ENCODE measurements around the gene SPEM3.

The SPEM3 gene

DNA sequence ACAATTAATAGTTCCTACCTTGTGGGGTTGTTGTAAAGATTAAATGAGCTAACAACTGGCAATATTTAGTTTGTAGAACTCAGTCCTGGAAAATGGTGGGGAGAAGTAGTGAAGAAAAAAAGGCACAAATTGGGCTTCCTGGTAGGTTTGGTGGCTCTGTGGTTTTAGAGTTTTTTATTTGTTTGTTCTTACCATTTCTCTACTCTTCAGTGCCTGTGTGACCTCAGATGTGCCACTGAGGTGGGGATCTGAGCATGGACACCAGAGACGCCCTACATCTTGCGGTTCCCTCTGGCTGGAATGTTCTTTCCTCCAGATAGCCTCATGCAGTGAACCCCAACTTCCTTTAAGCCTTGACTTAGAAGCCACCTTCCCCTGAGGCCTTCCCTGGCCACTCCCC lies 43.1 kb downstream of the SPEM3 start:
- TF ChIP-seq, protein P1, sequence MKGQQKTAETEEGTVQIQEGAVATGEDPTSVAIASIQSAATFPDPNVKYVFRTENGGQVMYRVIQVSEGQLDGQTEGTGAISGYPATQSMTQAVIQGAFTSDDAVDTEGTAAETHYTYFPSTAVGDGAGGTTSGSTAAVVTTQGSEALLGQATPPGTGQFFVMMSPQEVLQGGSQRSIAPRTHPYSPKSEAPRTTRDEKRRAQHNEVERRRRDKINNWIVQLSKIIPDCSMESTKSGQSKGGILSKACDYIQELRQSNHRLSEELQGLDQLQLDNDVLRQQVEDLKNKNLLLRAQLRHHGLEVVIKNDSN (IDR thresholded peaks at IDR 0.05), result no peak
- TF ChIP-seq TAF1 (IDR thresholded peaks at IDR 0.05; ENCODE audit: low read depth) (no peak), YY1 (IDR thresholded peaks at IDR 0.05; ENCODE audit: low read depth) (no peak), TCF12 (IDR thresholded peaks at IDR 0.05; ENCODE audit: low read depth) (no peak)
- TF ChIP-seq, protein P2, sequence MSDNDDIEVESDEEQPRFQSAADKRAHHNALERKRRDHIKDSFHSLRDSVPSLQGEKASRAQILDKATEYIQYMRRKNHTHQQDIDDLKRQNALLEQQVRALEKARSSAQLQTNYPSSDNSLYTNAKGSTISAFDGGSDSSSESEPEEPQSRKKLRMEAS (IDR thresholded peaks at IDR 0.05), result no peak

GRCh38 chr17:7474767-7475166 lies 46.1 kb downstream of the SPEM3 start:
- TF ChIP-seq CEBPB (IDR thresholded peaks at IDR 0.05), result peak; percentile 81
- peak; percentile 35; the same call in 1 of the 2 replicates for TF ChIP-seq TEAD4 (IDR thresholded peaks at IDR 0.05)

- TF ChIP-seq, protein P1 (IDR thresholded peaks at IDR 0.05), result no peak
Observed at GRCh38 chr17:7475764-7476422, 47.2 kb downstream of the SPEM3 start.

DNA sequence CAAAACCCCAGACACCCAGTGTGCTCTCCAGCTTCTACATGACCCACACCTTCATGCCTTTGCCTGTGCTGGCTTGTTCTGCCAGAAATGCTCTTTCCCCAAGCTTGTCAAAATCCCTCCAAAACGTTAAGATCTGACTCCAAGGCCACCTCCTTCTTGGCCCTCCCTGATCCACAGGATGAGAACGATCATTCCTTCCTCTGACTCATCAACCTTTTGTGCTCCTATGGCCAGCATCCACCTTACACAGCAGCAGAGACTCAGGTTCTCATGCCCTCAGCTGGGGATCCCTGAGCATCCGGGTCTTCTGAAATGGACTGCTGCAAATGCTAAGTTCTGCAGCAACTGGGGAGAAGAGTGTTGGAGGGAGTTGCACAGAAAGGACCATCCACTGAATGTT lies 47.8 kb downstream of the SPEM3 start:
- TF ChIP-seq NFIC (IDR thresholded peaks at IDR 0.05), result no peak
- TF ChIP-seq EGR1 (IDR thresholded peaks at IDR 0.05), result no peak
- TF ChIP-seq CREB1 (IDR thresholded peaks at IDR 0.05; ENCODE audit: low read depth), result no peak
- TF ChIP-seq, protein P3, sequence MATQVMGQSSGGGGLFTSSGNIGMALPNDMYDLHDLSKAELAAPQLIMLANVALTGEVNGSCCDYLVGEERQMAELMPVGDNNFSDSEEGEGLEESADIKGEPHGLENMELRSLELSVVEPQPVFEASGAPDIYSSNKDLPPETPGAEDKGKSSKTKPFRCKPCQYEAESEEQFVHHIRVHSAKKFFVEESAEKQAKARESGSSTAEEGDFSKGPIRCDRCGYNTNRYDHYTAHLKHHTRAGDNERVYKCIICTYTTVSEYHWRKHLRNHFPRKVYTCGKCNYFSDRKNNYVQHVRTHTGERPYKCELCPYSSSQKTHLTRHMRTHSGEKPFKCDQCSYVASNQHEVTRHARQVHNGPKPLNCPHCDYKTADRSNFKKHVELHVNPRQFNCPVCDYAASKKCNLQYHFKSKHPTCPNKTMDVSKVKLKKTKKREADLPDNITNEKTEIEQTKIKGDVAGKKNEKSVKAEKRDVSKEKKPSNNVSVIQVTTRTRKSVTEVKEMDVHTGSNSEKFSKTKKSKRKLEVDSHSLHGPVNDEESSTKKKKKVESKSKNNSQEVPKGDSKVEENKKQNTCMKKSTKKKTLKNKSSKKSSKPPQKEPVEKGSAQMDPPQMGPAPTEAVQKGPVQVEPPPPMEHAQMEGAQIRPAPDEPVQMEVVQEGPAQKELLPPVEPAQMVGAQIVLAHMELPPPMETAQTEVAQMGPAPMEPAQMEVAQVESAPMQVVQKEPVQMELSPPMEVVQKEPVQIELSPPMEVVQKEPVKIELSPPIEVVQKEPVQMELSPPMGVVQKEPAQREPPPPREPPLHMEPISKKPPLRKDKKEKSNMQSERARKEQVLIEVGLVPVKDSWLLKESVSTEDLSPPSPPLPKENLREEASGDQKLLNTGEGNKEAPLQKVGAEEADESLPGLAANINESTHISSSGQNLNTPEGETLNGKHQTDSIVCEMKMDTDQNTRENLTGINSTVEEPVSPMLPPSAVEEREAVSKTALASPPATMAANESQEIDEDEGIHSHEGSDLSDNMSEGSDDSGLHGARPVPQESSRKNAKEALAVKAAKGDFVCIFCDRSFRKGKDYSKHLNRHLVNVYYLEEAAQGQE (IDR thresholded peaks at IDR 0.05; ENCODE audit: low read depth), result no peak
- TF ChIP-seq CEBPB (IDR thresholded peaks at IDR 0.05), result no peak
- TF ChIP-seq, protein P1 (IDR thresholded peaks at IDR 0.05), result no peak
- no peak for TF ChIP-seq EP300 (IDR thresholded peaks at IDR 0.05; ENCODE audit: borderline replicate concordance)
- TF ChIP-seq, protein P2 (IDR thresholded peaks at IDR 0.05), result no peak
- TF ChIP-seq TEAD4 (IDR thresholded peaks at IDR 0.05), result no peak
- TF ChIP-seq RAD21 (IDR thresholded peaks at IDR 0.05; ENCODE audit: low read depth), result no peak
- TF ChIP-seq FOXM1 (IDR thresholded peaks at IDR 0.05; ENCODE audit: borderline replicate concordance, low read depth), result no peak
- TF ChIP-seq TCF12 (IDR thresholded peaks at IDR 0.05; ENCODE audit: low read depth), result no peak
- no peak for TF ChIP-seq YY1 (IDR thresholded peaks at IDR 0.05; ENCODE audit: low read depth)
- TF ChIP-seq TAF1 (IDR thresholded peaks at IDR 0.05; ENCODE audit: low read depth), result no peak
- TF ChIP-seq ZBTB7A (IDR thresholded peaks at IDR 0.05; ENCODE audit: low read depth), result no peak

DNA sequence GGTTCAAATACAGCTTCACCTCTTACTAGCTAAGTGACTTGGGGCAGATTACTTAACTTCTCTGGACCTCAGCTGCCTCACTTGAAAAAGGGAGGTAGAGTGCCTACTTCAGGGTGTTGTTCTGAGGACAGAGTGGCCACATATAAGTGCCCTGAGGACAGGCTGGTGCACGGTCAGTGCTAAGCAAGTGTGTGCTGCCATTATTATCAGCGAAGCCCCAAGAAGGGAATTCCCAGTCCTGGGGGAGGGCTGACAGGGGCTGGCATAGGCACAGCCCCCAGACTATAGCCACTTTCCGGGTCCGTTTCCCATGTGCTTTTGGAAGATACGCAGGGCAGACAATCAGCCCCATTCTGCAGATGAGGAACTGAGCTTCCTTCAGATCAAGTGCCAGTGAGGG lies 48.3 kb downstream of the SPEM3 start:
- TF ChIP-seq CREB1 (IDR thresholded peaks at IDR 0.05; ENCODE audit: low read depth), result no peak
- TF ChIP-seq, protein P2 (IDR thresholded peaks at IDR 0.05), result no peak
- TF ChIP-seq RAD21 (IDR thresholded peaks at IDR 0.05; ENCODE audit: low read depth), result no peak
- no peak for TF ChIP-seq TAF1 (IDR thresholded peaks at IDR 0.05; ENCODE audit: low read depth)
- no peak for TF ChIP-seq NFIC (IDR thresholded peaks at IDR 0.05)
- TF ChIP-seq TCF12 (IDR thresholded peaks at IDR 0.05; ENCODE audit: low read depth), result no peak
- TF ChIP-seq EP300 (IDR thresholded peaks at IDR 0.05; ENCODE audit: borderline replicate concordance), result no peak

DNA sequence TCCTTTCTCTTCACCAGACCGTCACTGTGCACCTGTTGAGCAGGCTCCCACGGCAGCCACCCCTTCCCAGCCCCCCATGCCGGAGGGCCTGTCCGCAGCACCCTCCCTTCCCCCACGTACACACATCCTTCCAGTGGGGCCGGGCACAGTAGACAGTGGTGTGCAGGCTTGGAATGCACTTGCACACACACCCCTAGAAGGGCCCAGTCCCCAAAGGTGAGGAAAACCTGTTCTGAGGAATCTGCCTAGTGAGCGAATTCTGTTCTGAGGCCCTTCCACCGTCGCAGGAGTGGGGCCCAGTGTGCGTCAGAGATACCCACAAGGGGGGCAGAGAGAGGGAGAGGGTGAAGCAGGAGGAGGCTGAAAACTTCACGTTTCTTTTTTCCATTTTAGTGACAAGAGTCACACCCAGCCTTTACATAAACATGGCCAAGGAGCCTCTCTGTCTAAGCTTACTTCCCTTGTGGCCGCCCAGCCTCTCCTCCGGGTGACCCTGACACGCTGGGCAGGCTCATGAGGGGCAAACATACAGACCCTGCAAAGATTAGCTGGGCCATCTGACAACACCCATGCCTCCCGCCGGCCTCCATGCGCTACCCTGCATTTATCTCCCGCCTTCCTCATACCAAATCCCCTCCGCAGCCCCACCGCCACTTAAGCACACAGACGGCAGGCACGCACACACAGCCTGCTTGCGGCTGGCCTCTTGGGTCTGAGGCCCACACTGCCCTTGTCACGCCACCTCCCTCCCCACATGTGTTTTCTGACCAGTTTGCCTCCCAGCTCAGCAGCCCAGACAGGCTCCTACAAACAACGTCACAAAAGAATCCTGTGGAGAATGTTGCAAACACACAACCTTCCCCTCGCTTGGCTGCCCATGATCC lies 49.0 kb downstream of the SPEM3 start:
- TF ChIP-seq RAD21 (IDR thresholded peaks at IDR 0.05; ENCODE audit: low read depth) (no peak), NFIC (IDR thresholded peaks at IDR 0.05) (no peak), ZBTB7A (IDR thresholded peaks at IDR 0.05; ENCODE audit: low read depth) (no peak), CREB1 (IDR thresholded peaks at IDR 0.05; ENCODE audit: low read depth) (no peak), TEAD4 (IDR thresholded peaks at IDR 0.05) (no peak), FOXM1 (IDR thresholded peaks at IDR 0.05; ENCODE audit: borderline replicate concordance, low read depth) (no peak), EP300 (IDR thresholded peaks at IDR 0.05; ENCODE audit: borderline replicate concordance) (no peak), EGR1 (IDR thresholded peaks at IDR 0.05) (no peak)
- TF ChIP-seq, protein P3 (IDR thresholded peaks at IDR 0.05; ENCODE audit: low read depth), result no peak
